ENCODE results near the gene GDPD1.
"Not testable (repeated sequence)": the region's sequence is repeated elsewhere in the genome, so short reads cannot be mapped to it uniquely, and the experiment has no call there.

Gene GDPD1

GRCh38 chr17:59220328-59221158 is at the start of gene GDPD1:
GDPD1 (plus strand) TSS chr17:59220511; CDS start chr17:59220610, 99 bp downstream.
- DNase-seq (ENCODE audit: low spot score) = peak; percentile 95

GRCh38 chr17:59172436-59173004 is 47.8 kb upstream of the GDPD1 start:
- DNase-seq (ENCODE audit: low spot score) = no peak

DNA sequence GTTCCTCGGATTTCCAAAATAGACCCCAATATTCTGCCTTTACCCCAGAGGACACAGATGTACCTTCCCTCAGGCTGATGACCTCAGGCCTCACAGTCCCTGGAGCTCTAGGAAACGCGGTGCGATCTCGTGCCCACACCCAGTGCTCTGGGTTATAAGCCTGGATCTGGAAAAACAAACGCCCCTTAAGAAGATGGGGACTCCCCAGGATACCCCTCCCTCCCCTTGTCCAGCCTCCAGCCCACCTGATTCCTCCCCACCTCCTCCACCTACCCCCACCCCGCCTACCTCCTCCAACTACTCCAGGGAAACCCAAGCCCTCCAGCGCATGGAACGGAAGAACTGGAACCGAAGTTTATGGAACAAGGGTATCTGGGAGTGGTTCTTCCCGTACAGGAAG is 45.6 kb upstream of the GDPD1 start:
- DNase-seq (ENCODE audit: low spot score) = no peak

DNA sequence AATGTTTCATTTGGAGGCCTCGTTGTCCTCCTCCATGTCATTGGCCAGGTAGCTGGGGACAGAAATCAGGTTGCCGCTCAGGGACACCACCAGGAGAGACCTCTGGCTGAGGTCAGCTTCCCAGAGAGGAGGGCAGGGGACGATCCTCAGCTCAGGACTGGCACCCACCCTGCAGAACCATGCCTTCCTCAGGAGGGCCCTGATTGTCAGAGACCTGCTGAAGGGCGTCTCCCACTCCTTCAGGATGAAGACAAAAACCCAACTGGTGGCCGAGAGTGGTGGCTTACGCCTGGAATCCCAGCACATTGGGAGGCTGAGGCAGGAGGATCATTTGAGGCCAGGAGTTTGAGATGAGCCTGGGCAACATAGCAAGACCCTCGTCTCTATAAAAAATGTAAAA is 45.2 kb upstream of the GDPD1 start:
- DNase-seq (ENCODE audit: low spot score) = no peak

GRCh38 chr17:59178266-59178985 is 41.9 kb upstream of the GDPD1 start:
- DNase-seq (ENCODE audit: low spot score) = no peak

GRCh38 chr17:59179601-59180000 is 40.7 kb upstream of the GDPD1 start:
- not testable (repeated sequence) for DNase-seq (ENCODE audit: low spot score)

DNA sequence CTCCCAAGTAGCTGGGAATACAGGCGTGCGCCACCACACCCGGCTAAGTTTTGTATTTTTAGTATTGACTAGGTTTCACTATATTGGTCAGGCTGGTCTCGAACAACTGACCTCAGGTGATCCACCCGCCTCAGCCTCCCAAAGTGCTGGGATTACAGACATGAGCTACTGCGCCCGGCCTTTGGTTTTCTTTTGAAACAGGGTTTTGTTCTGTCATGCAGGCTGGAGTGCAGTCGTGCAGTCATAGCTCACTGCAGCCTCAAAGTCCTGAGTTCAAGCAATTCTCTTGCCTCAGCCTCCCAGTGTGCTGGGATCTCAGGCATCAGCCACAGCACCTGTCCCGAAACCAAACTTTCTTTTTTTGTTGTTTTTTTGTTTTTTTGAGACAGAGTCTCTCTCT is 39.7 kb upstream of the GDPD1 start:
- DNase-seq (ENCODE audit: low spot score) = no peak

DNA sequence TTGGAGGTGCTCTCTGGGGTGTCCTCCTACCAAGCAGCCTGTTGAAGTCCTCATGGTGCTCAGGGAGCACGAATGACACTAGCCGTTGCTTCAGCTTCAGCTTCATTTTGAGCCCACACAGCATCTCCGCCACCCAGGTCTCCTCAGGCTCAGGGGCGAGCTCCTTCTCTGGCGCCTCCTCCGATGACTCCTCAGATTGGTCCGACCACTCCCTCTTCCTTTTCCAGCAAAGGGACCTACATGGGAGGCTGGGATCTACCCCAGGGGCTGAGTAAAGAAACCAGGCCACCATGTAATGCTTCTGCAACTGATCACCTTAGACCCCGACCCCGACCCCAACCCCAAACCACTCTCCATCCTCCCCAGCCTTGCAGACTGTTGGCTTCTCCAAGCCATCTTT is 38.8 kb upstream of the GDPD1 start:
- no peak for DNase-seq (ENCODE audit: low spot score)

DNA sequence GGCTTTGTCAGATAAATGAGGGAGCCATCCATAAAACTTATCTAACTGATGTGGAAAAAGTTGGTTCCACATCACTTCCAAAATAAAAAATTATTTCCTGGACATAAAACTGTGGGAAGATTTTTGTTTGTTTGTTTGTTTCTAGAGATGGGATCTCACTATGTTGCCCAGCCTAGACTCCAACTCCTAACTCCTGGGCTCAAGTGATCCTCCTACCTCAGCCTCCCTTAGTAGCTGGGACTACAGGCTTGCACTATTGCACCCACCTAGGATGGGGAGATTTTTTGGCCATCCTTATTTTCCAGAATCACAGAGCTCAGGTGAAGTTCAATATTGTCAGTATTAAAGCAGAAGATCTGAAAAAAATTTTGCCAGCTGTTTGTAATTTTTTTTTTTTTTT is 34.3 kb upstream of the GDPD1 start:
- DNase-seq (ENCODE audit: low spot score) = no peak

DNA sequence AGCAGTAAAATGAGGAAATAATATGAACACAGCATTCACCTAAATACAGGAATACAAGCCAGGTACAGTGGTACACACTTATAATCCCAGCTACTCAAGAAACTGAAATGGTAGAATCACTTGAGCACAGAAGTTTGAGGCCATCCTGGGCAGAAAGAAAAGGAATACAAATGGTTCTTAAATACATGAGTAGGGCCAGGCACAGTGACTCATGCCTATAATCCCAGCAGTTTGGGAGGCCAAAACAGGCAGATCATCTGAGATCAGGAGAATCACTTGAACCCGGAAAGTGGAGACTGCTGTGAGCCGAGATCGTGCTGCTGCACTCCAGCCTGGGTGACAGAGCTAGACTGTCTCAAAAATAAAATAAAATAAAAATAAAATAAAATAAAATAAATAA is 33.5 kb upstream of the GDPD1 start:
- DNase-seq (ENCODE audit: low spot score) = no peak

GRCh38 chr17:59190806-59191205 is 29.5 kb upstream of the GDPD1 start:
- no peak for DNase-seq (ENCODE audit: low spot score)

DNA sequence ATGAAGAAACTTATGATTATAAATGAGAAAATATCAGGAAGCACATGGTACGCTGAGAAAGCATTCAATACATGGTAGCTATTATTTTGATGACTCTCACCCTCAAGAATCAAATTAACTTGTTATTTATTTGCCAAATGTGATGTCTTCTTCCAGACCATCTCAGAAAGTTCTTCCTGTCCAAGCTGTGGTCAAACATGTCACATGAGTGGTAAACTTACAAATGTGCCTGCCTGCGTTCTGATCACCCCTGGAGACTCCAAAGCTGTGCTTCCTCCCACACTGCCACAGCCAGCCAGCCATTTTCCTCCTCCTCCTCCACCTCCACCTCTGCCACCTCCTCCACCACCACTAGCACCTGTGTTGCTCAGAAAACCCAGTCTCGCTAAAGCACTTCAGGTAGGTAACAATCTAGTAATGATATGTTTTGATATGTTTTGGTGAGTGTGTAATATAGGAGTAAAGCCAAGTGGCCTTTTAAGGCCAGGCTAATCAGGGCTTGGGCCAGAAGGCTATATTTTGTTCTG is 26.9 kb upstream of the GDPD1 start:
- no peak for DNase-seq (ENCODE audit: low spot score)

DNA sequence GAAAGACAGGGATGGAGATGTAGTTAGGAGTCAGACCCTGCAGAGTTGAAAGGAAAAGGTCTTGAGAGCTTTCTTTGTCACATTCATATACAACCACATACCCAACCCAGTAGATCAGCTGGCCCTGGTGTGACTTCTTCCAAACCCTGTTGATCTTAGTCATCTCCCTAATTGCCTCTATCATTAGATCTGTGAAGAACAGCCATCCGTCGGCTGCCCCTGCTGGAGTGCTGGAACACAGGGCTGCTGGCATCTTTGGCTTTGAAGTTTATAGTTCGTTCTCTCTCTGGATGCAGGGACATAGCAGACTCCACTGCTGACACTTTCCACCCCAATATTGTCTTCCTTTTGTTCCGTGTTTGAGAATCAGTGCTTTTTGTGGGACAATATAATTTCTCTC is 20.9 kb upstream of the GDPD1 start:
- no peak for DNase-seq (ENCODE audit: low spot score)

GRCh38 chr17:59202320-59202719 is 18.0 kb upstream of the GDPD1 start:
- DNase-seq (ENCODE audit: low spot score) = no peak

GRCh38 chr17:59219370-59219769 is 941 bp upstream of the GDPD1 start:
- no peak for DNase-seq (ENCODE audit: low spot score)

- DNase-seq (ENCODE audit: low spot score) = no peak
Observed at GRCh38 chr17:59219992-59220327, 351 bp upstream of the GDPD1 start.

DNA sequence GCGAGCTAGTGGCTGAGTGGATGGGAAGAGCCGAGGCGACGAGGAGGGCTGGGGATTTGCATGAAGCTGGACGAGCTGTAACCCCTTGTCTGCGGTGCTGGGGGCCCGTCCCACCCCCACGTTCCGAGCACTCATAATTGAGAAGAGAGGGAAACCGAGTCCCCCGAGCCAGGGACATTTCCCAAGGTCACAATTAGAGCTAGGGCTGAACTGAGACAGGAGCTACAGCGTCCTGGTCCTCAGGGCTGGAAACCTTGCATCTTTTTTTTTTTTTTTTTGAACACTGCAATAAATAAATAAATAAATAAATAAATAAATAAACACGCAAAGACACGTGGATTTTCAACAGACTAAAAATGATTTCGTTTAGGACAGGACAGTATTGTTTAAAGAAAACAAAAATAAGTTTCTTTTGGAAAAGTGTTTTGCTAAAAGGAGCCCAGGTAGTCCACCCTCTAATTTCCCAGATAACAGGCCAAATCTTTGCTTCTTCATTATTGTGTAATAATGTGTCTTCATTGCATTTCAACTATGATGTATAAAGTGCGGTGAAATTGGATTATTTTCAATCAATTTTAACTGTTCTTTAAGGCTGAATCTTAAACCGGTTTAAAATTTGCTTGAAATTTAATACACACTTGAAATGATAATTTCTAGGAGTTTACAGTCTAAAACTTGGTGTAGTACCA is 992 bp downstream of the GDPD1 start:
- no peak for DNase-seq (ENCODE audit: low spot score)

GRCh38 chr17:59223813-59224212 is 3.5 kb downstream of the GDPD1 start:
- DNase-seq (ENCODE audit: low spot score) = no peak

GRCh38 chr17:59228588-59228987 is 8.3 kb downstream of the GDPD1 start:
- DNase-seq (ENCODE audit: low spot score) = not testable (repeated sequence)

DNA sequence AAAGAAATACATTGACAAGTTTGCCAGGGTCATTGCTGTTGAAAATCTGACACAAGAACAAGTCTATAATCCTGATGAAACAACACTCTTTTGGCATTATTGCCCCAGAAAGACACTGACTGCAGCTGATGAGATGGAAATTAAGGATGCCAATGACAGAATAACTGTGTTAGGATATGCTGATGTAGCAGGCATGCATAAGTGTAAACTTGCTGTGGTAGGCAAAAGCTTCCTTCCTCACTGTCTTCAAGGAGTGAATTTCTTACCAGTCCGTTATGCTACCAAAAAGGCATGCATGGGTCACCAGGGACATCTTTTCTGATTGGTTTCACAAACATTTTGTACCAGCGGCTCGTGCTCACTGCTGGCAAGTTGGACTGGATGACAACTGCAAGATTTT is 10.5 kb downstream of the GDPD1 start:
- DNase-seq (ENCODE audit: low spot score) = no peak

DNA sequence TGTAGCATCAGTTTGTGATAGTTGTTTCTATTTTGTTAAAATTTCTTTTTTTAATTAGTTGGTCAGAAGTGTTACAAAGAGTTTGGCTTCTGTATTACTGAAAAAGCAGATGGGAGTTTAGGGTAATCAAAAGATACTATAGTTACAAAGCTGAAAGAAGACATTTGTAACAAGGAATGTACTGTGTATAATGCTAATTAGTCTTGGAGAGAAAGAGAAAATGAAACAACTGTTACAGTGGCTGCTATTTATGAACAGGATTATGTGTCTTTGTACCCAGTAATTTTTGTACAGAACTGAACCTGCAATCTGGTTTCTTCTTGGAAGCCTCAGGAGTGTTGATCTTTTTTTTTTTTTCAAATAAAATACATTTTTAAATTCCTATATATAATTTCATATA is 14.3 kb downstream of the GDPD1 start:
- DNase-seq (ENCODE audit: low spot score) = no peak

DNA sequence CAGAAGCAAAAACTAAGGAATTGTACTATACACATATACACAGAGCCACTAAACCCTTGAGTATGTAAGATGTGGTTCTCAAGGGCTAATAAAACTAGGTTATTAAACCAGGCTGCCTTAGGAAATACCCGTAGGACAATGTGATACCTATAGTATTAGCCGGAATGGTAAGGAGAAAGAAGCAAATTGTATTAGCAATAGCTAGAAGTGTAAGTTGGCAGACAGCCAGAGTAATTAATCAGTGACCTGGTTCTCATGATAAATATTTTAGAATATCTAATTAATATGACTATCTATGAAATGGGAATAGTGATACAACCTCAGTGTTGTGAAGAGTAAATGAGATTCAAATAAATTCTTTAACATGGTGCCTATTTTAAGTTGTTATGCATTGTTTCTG is 18.6 kb downstream of the GDPD1 start:
- peak; percentile 22 for DNase-seq (ENCODE audit: low spot score)
